ENCODE results near the gene C1orf74. TPM values are rescaled to one million over a fixed set of nuclear protein-coding genes. Genes with fewer than 3 reads are reported as not detected.

The C1orf74 gene
- total RNA-seq, 1 experiment from 2014 or later: 5.6 TPM

DNA sequence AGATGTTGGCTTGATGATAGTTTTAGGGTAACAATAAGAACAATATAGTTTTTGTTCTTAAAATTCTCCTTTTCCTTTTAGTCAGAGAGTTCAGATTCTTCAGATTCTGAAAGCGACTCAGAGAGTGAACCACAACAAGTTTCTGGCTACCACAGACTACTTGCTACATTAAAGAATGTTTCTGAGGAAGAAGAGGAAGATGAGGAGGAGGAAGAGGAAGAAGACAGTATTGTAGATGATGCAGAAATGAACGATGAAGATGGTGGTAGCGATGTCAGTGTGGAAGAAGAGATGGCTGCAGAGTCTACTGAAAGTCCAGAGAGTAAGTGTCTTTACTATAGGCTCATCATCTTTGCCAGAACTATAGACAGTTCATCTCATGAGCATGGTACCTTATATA is 46.4 kb upstream of the C1orf74 start:
- DNase-seq (ENCODE audit: low read depth, low spot score) (no peak), ATAC-seq (no peak)
- H3K9ac ChIP-seq (ENCODE audit: low read length): no peak overlapping the region
- H3K27me3 ChIP-seq (ENCODE audit: insufficient read depth, low read length): no peaks in the 10 kb centered on the region
- H3K79me2 ChIP-seq (ENCODE audit: insufficient read depth, low read length): peaks cover 41% of the 10 kb centered on the region
- no peak overlapping the region for H3K4me2 ChIP-seq (ENCODE audit: low read length)
- H4K20me1 ChIP-seq (ENCODE audit: insufficient read depth): no peaks in the 10 kb centered on the region
- TF ChIP-seq JUND (IDR thresholded peaks at IDR 0.05) (no peak), EGR1 (IDR thresholded peaks at IDR 0.05; ENCODE audit: low read depth) (no peak), TCF7L2 (IDR thresholded peaks at IDR 0.05; ENCODE audit: borderline replicate concordance, extremely low read depth, insufficient read depth, insufficient read length) (no peak), CEBPB (IDR thresholded peaks at IDR 0.05; ENCODE audit: low read depth) (no peak), EZH2 (IDR thresholded peaks at IDR 0.05) (no peak), EZH2phosphoT487 (IDR thresholded peaks at IDR 0.05; ENCODE audit: borderline replicate concordance) (no peak), ELF1 (IDR thresholded peaks at IDR 0.05; ENCODE audit: borderline replicate concordance, low read depth) (no peak), ZNF274 (IDR thresholded peaks at IDR 0.05; ENCODE audit: low read depth, low read length) (no peak), SIN3A (IDR thresholded peaks at IDR 0.05; ENCODE audit: low read depth) (no peak), SP1 (IDR thresholded peaks at IDR 0.05; ENCODE audit: low read depth) (no peak), POLR2A (IDR thresholded peaks at IDR 0.05; ENCODE audit: borderline replicate concordance, extremely low read depth, insufficient read depth, insufficient read length) (no peak), RAD21 (IDR thresholded peaks at IDR 0.05; ENCODE audit: low read depth) (no peak), SRF (IDR thresholded peaks at IDR 0.05; ENCODE audit: low read depth) (no peak)
- TF ChIP-seq, protein P1, sequence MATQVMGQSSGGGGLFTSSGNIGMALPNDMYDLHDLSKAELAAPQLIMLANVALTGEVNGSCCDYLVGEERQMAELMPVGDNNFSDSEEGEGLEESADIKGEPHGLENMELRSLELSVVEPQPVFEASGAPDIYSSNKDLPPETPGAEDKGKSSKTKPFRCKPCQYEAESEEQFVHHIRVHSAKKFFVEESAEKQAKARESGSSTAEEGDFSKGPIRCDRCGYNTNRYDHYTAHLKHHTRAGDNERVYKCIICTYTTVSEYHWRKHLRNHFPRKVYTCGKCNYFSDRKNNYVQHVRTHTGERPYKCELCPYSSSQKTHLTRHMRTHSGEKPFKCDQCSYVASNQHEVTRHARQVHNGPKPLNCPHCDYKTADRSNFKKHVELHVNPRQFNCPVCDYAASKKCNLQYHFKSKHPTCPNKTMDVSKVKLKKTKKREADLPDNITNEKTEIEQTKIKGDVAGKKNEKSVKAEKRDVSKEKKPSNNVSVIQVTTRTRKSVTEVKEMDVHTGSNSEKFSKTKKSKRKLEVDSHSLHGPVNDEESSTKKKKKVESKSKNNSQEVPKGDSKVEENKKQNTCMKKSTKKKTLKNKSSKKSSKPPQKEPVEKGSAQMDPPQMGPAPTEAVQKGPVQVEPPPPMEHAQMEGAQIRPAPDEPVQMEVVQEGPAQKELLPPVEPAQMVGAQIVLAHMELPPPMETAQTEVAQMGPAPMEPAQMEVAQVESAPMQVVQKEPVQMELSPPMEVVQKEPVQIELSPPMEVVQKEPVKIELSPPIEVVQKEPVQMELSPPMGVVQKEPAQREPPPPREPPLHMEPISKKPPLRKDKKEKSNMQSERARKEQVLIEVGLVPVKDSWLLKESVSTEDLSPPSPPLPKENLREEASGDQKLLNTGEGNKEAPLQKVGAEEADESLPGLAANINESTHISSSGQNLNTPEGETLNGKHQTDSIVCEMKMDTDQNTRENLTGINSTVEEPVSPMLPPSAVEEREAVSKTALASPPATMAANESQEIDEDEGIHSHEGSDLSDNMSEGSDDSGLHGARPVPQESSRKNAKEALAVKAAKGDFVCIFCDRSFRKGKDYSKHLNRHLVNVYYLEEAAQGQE (IDR thresholded peaks at IDR 0.05; ENCODE audit: low read depth): no peak
- TF ChIP-seq, protein P2, sequence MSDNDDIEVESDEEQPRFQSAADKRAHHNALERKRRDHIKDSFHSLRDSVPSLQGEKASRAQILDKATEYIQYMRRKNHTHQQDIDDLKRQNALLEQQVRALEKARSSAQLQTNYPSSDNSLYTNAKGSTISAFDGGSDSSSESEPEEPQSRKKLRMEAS (IDR thresholded peaks at IDR 0.05): no peak
- TF ChIP-seq, protein P3, sequence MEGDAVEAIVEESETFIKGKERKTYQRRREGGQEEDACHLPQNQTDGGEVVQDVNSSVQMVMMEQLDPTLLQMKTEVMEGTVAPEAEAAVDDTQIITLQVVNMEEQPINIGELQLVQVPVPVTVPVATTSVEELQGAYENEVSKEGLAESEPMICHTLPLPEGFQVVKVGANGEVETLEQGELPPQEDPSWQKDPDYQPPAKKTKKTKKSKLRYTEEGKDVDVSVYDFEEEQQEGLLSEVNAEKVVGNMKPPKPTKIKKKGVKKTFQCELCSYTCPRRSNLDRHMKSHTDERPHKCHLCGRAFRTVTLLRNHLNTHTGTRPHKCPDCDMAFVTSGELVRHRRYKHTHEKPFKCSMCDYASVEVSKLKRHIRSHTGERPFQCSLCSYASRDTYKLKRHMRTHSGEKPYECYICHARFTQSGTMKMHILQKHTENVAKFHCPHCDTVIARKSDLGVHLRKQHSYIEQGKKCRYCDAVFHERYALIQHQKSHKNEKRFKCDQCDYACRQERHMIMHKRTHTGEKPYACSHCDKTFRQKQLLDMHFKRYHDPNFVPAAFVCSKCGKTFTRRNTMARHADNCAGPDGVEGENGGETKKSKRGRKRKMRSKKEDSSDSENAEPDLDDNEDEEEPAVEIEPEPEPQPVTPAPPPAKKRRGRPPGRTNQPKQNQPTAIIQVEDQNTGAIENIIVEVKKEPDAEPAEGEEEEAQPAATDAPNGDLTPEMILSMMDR (IDR thresholded peaks at IDR 0.05 in 2 of 3, conservative IDR thresholded peaks at IDR 0.05 in 1 of 3; ENCODE audit: borderline replicate concordance in 1 of 3, insufficient read depth in 1 of 3, low read depth in 2 of 3, low read length in 2 of 3): no peak
- TF ChIP-seq, protein P4, sequence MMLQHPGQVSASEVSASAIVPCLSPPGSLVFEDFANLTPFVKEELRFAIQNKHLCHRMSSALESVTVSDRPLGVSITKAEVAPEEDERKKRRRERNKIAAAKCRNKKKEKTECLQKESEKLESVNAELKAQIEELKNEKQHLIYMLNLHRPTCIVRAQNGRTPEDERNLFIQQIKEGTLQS (IDR thresholded peaks at IDR 0.05): no peak
- TF ChIP-seq, protein P5, sequence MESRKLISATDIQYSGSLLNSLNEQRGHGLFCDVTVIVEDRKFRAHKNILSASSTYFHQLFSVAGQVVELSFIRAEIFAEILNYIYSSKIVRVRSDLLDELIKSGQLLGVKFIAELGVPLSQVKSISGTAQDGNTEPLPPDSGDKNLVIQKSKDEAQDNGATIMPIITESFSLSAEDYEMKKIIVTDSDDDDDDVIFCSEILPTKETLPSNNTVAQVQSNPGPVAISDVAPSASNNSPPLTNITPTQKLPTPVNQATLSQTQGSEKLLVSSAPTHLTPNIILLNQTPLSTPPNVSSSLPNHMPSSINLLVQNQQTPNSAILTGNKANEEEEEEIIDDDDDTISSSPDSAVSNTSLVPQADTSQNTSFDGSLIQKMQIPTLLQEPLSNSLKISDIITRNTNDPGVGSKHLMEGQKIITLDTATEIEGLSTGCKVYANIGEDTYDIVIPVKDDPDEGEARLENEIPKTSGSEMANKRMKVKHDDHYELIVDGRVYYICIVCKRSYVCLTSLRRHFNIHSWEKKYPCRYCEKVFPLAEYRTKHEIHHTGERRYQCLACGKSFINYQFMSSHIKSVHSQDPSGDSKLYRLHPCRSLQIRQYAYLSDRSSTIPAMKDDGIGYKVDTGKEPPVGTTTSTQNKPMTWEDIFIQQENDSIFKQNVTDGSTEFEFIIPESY (IDR thresholded peaks at IDR 0.05; ENCODE audit: extremely low read depth, insufficient replicate concordance, low read length): no peak
- no peak overlapping the region for H3K4me3 ChIP-seq (replicated peaks in 1 of 2; ENCODE audit: low read depth in 1 of 2, low read length in 2 of 2)
- no peaks in the 10 kb centered on the region for H3K9me2 ChIP-seq (ENCODE audit: insufficient read depth)
- intact Hi-C loops (cut with micrococcal nuclease): no loop called here
- BruUV-seq (replicated peaks): no TSS peak
- peaks cover 37 to 41% of the 10 kb centered on the region in 2 experiments for H3K36me3 ChIP-seq (ENCODE audit: control insufficient read depth in 1 of 2, insufficient read depth in 2 of 2, low read length in 2 of 2)
- CTCF ChIA-PET: interaction anchor here (0.7 kb wide), 1 partner anchor 193 kb away, joined by 3 read pairs; no protein-coding TSS in a partner anchor
- RAD21 ChIA-PET (ENCODE audit: low non-redundant PET in 1 of 2, low total read pairs in 2 of 2, uncharacterized antibody in 2 of 2, unreplicated experiment in 2 of 2): no interaction called here
- POLR2A ChIA-PET: no interaction called here
- H2AFZ ChIP-seq (ENCODE audit: low read depth, low read length, poor library complexity, severe bottlenecking): no peak overlapping the region
- H3K27ac ChIP-seq (ENCODE audit: low read depth, low read length): no peak overlapping the region
- no peaks in the 10 kb centered on the region for H3K9me3 ChIP-seq (ENCODE audit: control insufficient read depth in 1 of 2, insufficient read depth in 1 of 2, low read depth in 1 of 2, low read length in 2 of 2)
- H3K4me1 ChIP-seq (ENCODE audit: control insufficient read depth in 1 of 2, insufficient read depth in 2 of 2, low read length in 2 of 2): peaks cover 0 to 21% of the 10 kb centered on the region in 2 experiments; a peak in 1 of 4 replicates
